Measurements from ENCODE around the gene TTC9B. TPM values are rescaled to one million over a fixed set of nuclear protein-coding genes. Genes with fewer than 3 reads are reported as not detected.
A peak's percentile ranks its signal among the peaks of the same experiment; 100 is the strongest.

Gene TTC9B
- total and polyA plus RNA-seq, 2 of the 13 experiments (the other 11 are each of a cell fraction or from before 2014, with no cell fraction given): not detected

DNA sequence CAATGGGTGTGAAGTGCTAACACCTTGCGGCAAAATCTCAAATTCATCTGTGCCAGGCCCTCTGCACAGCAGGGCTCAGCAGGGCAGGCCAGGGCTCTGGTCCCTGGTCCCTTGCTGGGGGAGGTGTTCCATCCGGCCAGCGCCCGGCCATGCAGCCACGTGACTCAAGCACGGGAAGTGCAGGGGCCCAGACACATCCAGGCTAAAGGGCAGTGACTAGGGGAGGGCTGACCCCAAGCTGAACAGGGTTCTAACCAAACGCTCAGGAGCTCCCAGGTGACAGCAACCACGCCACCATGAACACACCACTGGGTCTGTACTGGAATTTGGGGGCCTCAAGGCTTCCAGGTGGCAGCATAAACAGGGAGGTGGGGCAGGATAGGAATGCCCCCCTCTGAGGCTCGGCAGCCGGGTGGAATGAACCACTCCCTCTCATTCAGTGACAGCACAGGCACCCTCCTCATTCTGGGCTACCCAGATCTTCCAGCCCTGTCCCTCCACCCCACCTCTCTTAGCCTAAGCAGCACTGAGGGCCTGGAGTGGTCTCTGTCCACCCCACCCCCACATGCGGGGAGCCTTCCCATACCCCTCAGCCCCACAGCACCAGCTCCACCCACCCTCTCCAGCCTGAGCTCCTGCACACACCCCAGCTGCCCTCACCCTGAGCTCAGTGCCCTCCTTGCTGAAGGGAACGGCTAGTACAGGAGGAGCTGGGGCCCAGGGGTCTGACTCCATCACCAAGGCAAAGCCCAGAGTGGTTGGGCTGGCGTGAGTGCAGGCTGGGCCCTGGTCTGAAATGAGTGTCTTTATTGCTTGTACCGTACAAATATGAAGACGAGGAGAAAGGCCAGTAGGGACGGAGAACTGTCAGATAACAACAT, 13.6 kb upstream of the TTC9B start (continued):
- TF ChIP-seq ZBTB1 (CRISPR knock-in tag; IDR thresholded peaks at IDR 0.05; ENCODE audit: borderline replicate concordance): no peak
- TF ChIP-seq THAP9 (CRISPR knock-in tag; IDR thresholded peaks at IDR 0.05; ENCODE audit: borderline replicate concordance): peak; percentile 76; the same call in 1 of the 2 replicates
- TF ChIP-seq XBP1 (CRISPR knock-in tag; IDR thresholded peaks at IDR 0.05): no peak
- TF ChIP-seq ZFY (CRISPR knock-in tag; IDR thresholded peaks at IDR 0.05): peak; percentile 72
- peak; percentile 80 for TF ChIP-seq BORCS8-MEF2B (CRISPR knock-in tag; IDR thresholded peaks at IDR 0.05)
- peak; percentile 61; the same call in 1 of the 2 replicates for TF ChIP-seq FOXC1 (CRISPR knock-in tag; IDR thresholded peaks at IDR 0.05; ENCODE audit: borderline replicate concordance)
- no peak for TF ChIP-seq MBD4 (IDR thresholded peaks at IDR 0.05; ENCODE audit: borderline replicate concordance, low read length)
- no peak for TF ChIP-seq SRF (IDR thresholded peaks at IDR 0.05; ENCODE audit: low read depth, low read length)
- TF ChIP-seq SMC3 (IDR thresholded peaks at IDR 0.05; ENCODE audit: low read length): no peak
- TF ChIP-seq MIER2 (CRISPR knock-in tag; IDR thresholded peaks at IDR 0.05): peak; percentile 26
- peak; percentile 71 for TF ChIP-seq ZBTB43 (CRISPR knock-in tag; conservative IDR thresholded peaks at IDR 0.05)
- no peak for TF ChIP-seq MEIS2 (CRISPR knock-in tag; IDR thresholded peaks at IDR 0.05)
- peak; percentile 34; the same call in 1 of the 2 replicates for TF ChIP-seq GMEB1 (CRISPR knock-in tag; IDR thresholded peaks at IDR 0.05; ENCODE audit: borderline replicate concordance)
- TF ChIP-seq GLI4 (CRISPR knock-in tag; IDR thresholded peaks at IDR 0.05; ENCODE audit: borderline replicate concordance): peak; percentile 34; the same call in 1 of the 2 replicates
- TF ChIP-seq ZFP36 (IDR thresholded peaks at IDR 0.05; ENCODE audit: borderline replicate concordance, low read depth, low read length, partially characterized antibody): no peak
- peak; percentile 64; the same call in 1 of the 3 replicates for TF ChIP-seq MXI1 (IDR thresholded peaks at IDR 0.05; ENCODE audit: borderline replicate concordance, low read depth, low read length)
- TF ChIP-seq ZFP36L2 (CRISPR knock-in tag; IDR thresholded peaks at IDR 0.05): no peak
- TF ChIP-seq ASH2L (IDR thresholded peaks at IDR 0.05; ENCODE audit: insufficient read length, low read depth, low read length): peak; percentile 59
- TF ChIP-seq NCOA5 (CRISPR knock-in tag; IDR thresholded peaks at IDR 0.05): no peak
- no peak for TF ChIP-seq RBAK (CRISPR knock-in tag; IDR thresholded peaks at IDR 0.05)
- TF ChIP-seq TP53 (CRISPR knock-in tag; conservative IDR thresholded peaks at IDR 0.05): no peak
- peak; percentile 70; the same call in 1 of the 2 replicates for TF ChIP-seq ZFP1 (CRISPR knock-in tag; IDR thresholded peaks at IDR 0.05)
- TF ChIP-seq SIX4 (CRISPR knock-in tag; IDR thresholded peaks at IDR 0.05): peak; percentile 38; the same call in 1 of the 2 replicates
- no peak; the same call in 1 of the 2 replicates for TF ChIP-seq TEAD2 (CRISPR knock-in tag; IDR thresholded peaks at IDR 0.05)
- TF ChIP-seq ZNF670 (CRISPR knock-in tag; IDR thresholded peaks at IDR 0.05; ENCODE audit: borderline replicate concordance): no peak
